ENCODE measurements around the gene FGF16. TPM values are rescaled to one million over a fixed set of nuclear protein-coding genes. Genes with fewer than 3 reads are reported as not detected.

FGF16 gene
- total RNA-seq, 2 donors from 2014 or later, result 0.62 TPM; not detected in 1

DNA sequence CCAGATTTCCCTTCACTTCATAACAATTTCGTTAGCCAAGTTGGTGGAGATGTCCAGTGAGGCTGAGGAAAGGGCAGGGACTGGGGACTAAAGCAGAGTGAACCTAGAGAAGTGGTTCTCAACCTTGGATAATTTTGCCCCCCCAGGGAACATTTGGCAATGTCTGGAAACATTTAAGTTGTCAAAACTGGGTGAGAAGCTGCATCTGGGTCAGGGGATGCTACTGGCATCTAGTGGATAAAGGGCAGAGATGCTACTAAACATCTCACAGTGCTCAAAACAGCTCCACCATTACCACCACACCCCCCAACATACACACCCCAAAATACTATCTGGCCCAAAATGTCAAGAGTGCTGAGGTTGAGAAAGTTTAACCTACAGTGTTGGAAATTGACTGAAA lies 32.0 kb upstream of the FGF16 start:
- H3K9me3 ChIP-seq, result no peaks in the 10 kb centered on the region
- H3K27ac ChIP-seq, result no peak overlapping the region
- H3K27me3 ChIP-seq (replicated peaks; ENCODE audit: insufficient read depth), result no peaks in the 10 kb centered on the region
- TF ChIP-seq POLR2A (IDR thresholded peaks at IDR 0.05) (no peak), POLR2AphosphoS5 (IDR thresholded peaks at IDR 0.05) (no peak)
- TF ChIP-seq, protein P1, sequence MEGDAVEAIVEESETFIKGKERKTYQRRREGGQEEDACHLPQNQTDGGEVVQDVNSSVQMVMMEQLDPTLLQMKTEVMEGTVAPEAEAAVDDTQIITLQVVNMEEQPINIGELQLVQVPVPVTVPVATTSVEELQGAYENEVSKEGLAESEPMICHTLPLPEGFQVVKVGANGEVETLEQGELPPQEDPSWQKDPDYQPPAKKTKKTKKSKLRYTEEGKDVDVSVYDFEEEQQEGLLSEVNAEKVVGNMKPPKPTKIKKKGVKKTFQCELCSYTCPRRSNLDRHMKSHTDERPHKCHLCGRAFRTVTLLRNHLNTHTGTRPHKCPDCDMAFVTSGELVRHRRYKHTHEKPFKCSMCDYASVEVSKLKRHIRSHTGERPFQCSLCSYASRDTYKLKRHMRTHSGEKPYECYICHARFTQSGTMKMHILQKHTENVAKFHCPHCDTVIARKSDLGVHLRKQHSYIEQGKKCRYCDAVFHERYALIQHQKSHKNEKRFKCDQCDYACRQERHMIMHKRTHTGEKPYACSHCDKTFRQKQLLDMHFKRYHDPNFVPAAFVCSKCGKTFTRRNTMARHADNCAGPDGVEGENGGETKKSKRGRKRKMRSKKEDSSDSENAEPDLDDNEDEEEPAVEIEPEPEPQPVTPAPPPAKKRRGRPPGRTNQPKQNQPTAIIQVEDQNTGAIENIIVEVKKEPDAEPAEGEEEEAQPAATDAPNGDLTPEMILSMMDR (IDR thresholded peaks at IDR 0.05), result no peak
- no peak for DNase-seq (ENCODE audit: low spot score)
- no peaks in the 10 kb centered on the region for H3K36me3 ChIP-seq
- H3K4me3 ChIP-seq, result no peak overlapping the region
- 70% methylated on average over 1 of the region's 1 CpG for WGBS
- intact Hi-C loops (cut with DNase I), result no loop called here
- H3K4me1 ChIP-seq (replicated peaks), result no peaks in the 10 kb centered on the region

DNA sequence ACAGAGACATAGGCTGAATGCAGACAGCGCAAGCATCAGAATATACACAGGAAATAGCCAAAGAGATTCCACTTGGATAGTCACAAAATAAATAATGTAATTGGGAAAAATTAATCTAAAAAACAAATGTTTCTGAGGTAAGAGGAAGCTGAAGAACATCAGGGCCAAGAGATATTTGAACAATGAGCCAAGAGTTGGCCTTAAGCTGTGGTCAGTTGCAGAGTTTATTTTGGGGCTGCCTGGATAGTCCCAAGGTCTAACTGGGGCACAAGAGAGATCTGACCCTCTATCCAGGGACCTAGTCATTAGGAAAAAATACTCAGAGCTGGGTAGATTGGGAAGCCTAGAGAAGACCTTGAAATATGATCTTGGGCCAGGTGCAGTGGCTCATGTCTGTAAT lies 31.3 kb upstream of the FGF16 start:
- intact Hi-C loops (cut with DNase I), result no loop called here
- no peaks in the 10 kb centered on the region for H3K36me3 ChIP-seq
- H3K4me1 ChIP-seq (replicated peaks), result no peaks in the 10 kb centered on the region
- H3K27me3 ChIP-seq (replicated peaks; ENCODE audit: insufficient read depth), result no peaks in the 10 kb centered on the region
- no peak overlapping the region for H3K27ac ChIP-seq
- 100% methylated on average over 1 of the region's 1 CpG for WGBS
- no peak for TF ChIP-seq POLR2AphosphoS5 (IDR thresholded peaks at IDR 0.05)
- TF ChIP-seq, protein P1 (IDR thresholded peaks at IDR 0.05), result no peak
- TF ChIP-seq POLR2A (IDR thresholded peaks at IDR 0.05), result no peak
- H3K4me3 ChIP-seq, result no peak overlapping the region
- H3K9me3 ChIP-seq, result no peaks in the 10 kb centered on the region
- no peak for DNase-seq (ENCODE audit: low spot score)

DNA sequence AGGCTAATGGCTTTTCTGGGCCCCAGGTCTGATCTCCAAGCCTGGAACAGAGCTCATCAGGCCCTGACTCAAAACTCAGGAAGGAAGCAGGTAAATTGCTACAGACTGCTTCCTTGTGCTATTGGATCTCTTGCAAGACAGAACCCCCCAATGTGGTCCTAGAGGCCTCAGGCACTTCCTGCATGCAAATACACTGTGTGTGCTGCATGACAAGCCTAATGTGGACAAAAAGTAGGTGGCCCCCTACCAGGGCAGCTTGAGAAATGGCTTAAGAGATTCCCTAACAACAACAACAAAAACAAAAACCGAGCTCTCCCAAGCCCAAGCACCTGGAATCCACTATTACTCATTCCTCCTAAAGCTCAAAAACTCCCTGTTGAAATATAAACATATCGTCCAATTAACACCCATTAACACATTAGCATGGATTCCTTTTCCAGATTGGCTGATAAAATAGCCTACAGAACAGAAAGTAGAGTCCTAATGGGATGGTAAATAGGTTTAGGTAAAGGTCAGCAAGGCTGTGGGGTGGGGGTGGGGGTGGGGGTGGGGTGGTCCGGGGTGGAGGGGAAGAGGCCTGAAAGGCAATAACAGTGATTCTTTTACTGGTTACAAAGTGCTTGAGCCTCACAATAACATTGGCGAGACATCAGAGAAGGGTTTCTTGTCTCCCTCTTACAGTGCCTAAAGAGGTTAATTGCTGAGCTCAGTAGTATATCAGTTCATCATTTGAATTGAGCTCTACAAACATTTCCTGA lies 24.1 kb upstream of the FGF16 start:
- Histone ChIP-seq H3K36me3 (no peaks in the 10 kb centered on the region), H3K27ac (no peak overlapping the region), H3K27me3 (replicated peaks; ENCODE audit: insufficient read depth) (no peaks in the 10 kb centered on the region), H3K9me3 (no peaks in the 10 kb centered on the region), H3K4me1 (replicated peaks) (no peaks in the 10 kb centered on the region), H3K4me3 (no peak overlapping the region)
- intact Hi-C loops (cut with DNase I), result no loop called here
- DNase-seq (ENCODE audit: low spot score), result no peak
- no peak for TF ChIP-seq POLR2AphosphoS5 (IDR thresholded peaks at IDR 0.05)
- WGBS, result 41% methylated on average over 4 of the region's 4 CpGs

DNA sequence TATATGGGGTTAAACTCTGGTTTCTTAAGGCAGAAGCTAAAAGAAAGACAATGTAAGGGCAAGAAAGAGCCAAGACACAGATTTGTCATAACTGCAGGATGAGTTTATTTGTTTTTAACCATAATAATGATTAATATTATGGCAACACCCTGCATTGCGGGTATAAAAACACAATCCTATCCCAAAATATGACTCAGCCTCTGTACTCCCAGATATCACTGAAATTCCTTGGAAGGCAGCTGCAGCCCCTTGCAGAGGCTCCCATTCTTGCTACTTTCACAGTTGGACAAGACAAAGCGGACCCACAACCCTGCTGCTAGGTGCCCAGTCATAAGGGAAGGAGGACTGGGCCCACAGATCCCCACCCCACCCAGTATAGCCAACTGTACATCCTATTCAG lies 20.4 kb upstream of the FGF16 start:
- no peaks in the 10 kb centered on the region for H3K4me1 ChIP-seq (replicated peaks)
- no peak overlapping the region for H3K4me3 ChIP-seq
- intact Hi-C loops (cut with DNase I), result no loop called here
- no peaks in the 10 kb centered on the region for H3K27me3 ChIP-seq (replicated peaks; ENCODE audit: insufficient read depth)
- DNase-seq (ENCODE audit: low spot score), result no peak
- 83% methylated on average over 2 of the region's 2 CpGs for WGBS
- no peaks in the 10 kb centered on the region for H3K36me3 ChIP-seq
- no peak overlapping the region for H3K27ac ChIP-seq
- no peaks in the 10 kb centered on the region for H3K9me3 ChIP-seq
- no peak for TF ChIP-seq POLR2AphosphoS5 (IDR thresholded peaks at IDR 0.05)
- no peak for TF ChIP-seq POLR2A (IDR thresholded peaks at IDR 0.05)
- TF ChIP-seq, protein P1 (IDR thresholded peaks at IDR 0.05), result no peak

DNA sequence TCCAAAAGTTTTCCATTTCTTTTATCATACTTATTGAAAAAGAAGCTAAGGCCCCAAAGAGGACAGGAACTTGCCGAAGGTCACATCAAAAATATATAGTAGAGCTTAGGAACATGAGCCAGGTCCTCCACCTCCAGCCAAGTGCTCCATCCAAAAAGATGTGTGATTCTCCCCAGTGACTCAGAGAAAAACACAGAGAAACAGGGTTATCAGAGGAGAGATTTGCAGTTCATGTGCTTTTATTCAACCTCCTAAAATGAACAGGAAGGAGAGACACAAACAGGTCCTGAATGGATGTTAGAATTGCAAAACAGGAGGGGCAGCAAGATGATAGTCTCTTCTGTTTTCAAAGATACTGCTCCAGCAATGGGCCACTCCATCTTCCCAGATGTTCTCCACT lies 19.6 kb upstream of the FGF16 start:
- H3K4me3 ChIP-seq, result no peak overlapping the region
- 100% methylated on average over 1 of the region's 1 CpG for WGBS
- no peak for DNase-seq (ENCODE audit: low spot score)
- H3K36me3 ChIP-seq, result no peaks in the 10 kb centered on the region
- H3K4me1 ChIP-seq (replicated peaks), result no peaks in the 10 kb centered on the region
- intact Hi-C loops (cut with DNase I), result no loop called here
- no peak overlapping the region for H3K27ac ChIP-seq
- no peaks in the 10 kb centered on the region for H3K27me3 ChIP-seq (replicated peaks; ENCODE audit: insufficient read depth)
- H3K9me3 ChIP-seq, result no peaks in the 10 kb centered on the region
- TF ChIP-seq, protein P1 (IDR thresholded peaks at IDR 0.05), result no peak
- TF ChIP-seq POLR2AphosphoS5 (IDR thresholded peaks at IDR 0.05) (no peak), POLR2A (IDR thresholded peaks at IDR 0.05) (no peak)

Data from prostate gland (tissue), 2 donors.